GM18511 (cell line): ENCODE results near the gene PPP6C.
"Not testable (repeated sequence)": the region's sequence is repeated elsewhere in the genome, so short reads cannot be mapped to it uniquely, and the experiment has no call there.

ENCODE experiments used
- ATAC-seq: cut with Tn5 transposase; IDR thresholded peaks from one replicate; pipeline ENCODE4 v1.9.1; 2021; ENCODE audit warnings: mild to moderate bottlenecking, moderate library complexity; ENCODE audit not compliant: unreplicated experiment

PPP6C gene

GRCh38 chr9:125189361-125190289, at the start of gene PPP6C:
PPP6C (minus strand) TSS chr9:125189803; CDS start chr9:125189718, 85 bp downstream.
- ATAC-seq, result peak; percentile 97

- ATAC-seq, result no peak
These were observed 49.4 kb upstream of the PPP6C start for GRCh38 chr9:125238915-125239446.

GRCh38 chr9:125238127-125238914, 48.7 kb upstream of the PPP6C start:
- no peak for ATAC-seq

GRCh38 chr9:125236520-125237159, 47.0 kb upstream of the PPP6C start:
- not testable (repeated sequence) for ATAC-seq

GRCh38 chr9:125235804-125236519, 46.4 kb upstream of the PPP6C start:
- no peak for ATAC-seq

GRCh38 chr9:125234099-125234498, 44.5 kb upstream of the PPP6C start:
- not testable (repeated sequence) for ATAC-seq

- ATAC-seq, result no peak
These were observed 44.1 kb upstream of the PPP6C start for GRCh38 chr9:125233678-125234077.

GRCh38 chr9:125227761-125228160, 38.2 kb upstream of the PPP6C start:
- no peak for ATAC-seq

GRCh38 chr9:125224858-125225257, 35.3 kb upstream of the PPP6C start:
- not testable (repeated sequence) for ATAC-seq

GRCh38 chr9:125218621-125219020, 29.0 kb upstream of the PPP6C start:
- no peak for ATAC-seq

GRCh38 chr9:125214186-125214585, 24.6 kb upstream of the PPP6C start:
- ATAC-seq, result no peak

- ATAC-seq, result no peak
These were observed 14.9 kb upstream of the PPP6C start for GRCh38 chr9:125204477-125204876.

GRCh38 chr9:125202846-125203618, 13.4 kb upstream of the PPP6C start:
- ATAC-seq, result no peak

- ATAC-seq, result peak; percentile 98
These were observed 10.8 kb upstream of the PPP6C start, which contains the start of gene RABEPK for GRCh38 chr9:125200216-125201047. RABEPK (plus strand) TSS chr9:125200542; CDS start chr9:125203014, 2,472 bp downstream.

GRCh38 chr9:125195591-125195990, 6.0 kb upstream of the PPP6C start:
- not testable (repeated sequence) for ATAC-seq

GRCh38 chr9:125194466-125194865, 4.9 kb upstream of the PPP6C start:
- ATAC-seq, result not testable (repeated sequence)

GRCh38 chr9:125190361-125190801, 778 bp upstream of the PPP6C start:
- peak; percentile 8 for ATAC-seq

GRCh38 chr9:125189011-125189360, 617 bp downstream of the PPP6C start:
- peak; percentile 17 for ATAC-seq
